A673 (cell line): ENCODE measurements around the gene KLHL26. TPM values are rescaled to one million over a fixed set of nuclear protein-coding genes. Genes with fewer than 3 reads are reported as not detected.

ENCODE experiments used
- BruUV-seq: library from RNA; stranded (reverse); fragments of 400-500 nt; replicated peaks from 2 replicates; lab custom pipeline; 2021; lab: Mats Ljungman, UMichigan
- CTCF ChIA-PET: fragments of 300-600 bp; sonication (Branson Sonifier 250); formaldehyde crosslinking; loops from one replicate; lab custom pipeline; 2022; ENCODE audit warnings: antibody characterized with exemption; lab: Charles Lee
- POLR2A ChIA-PET: fragments of 300-600 bp; sonication (Branson Sonifier 250); formaldehyde crosslinking; loops from one replicate; lab custom pipeline; 2022; ENCODE audit warnings: antibody characterized with exemption; ENCODE audit not compliant: low non-redundant PET; lab: Charles Lee
- DNase-seq: peaks from one replicate; pipeline ENCODE4 v3.0.0-alpha.2; 2015; ENCODE audit warnings: low spot score
- H3K27ac ChIP-seq: fragments of 200-600 bp; sonication (generic); 2 replicates; pipeline ENCODE4 v1.5.1; 2016; ENCODE audit warnings: mixed run types, low read depth, mild to moderate bottlenecking, mixed read lengths, antibody characterized with exemption, low read length; ENCODE audit not compliant: poor library complexity, severe bottlenecking
- H3K27me3 ChIP-seq: fragments of 200-600 bp; sonication (generic); replicated peaks from 2 replicates; pipeline ENCODE4 v1.6.1; 2017; ENCODE audit warnings: mixed run types, low read depth, mild to moderate bottlenecking, mixed read lengths, antibody characterized with exemption, low read length; ENCODE audit not compliant: insufficient read depth, poor library complexity
- H3K36me3 ChIP-seq: fragments of 200-600 bp; sonication (generic); 2 replicates; pipeline ENCODE4 v1.6.1; 2016; ENCODE audit warnings: mixed run types, mild to moderate bottlenecking, mixed read lengths, antibody characterized with exemption, low read length; ENCODE audit not compliant: insufficient read depth, poor library complexity, severe bottlenecking
- H3K4me1 ChIP-seq: fragments of 200-600 bp; sonication (generic); 2 replicates; pipeline ENCODE4 v1.6.1; 2017; ENCODE audit warnings: mixed run types, mild to moderate bottlenecking, mixed read lengths, antibody characterized with exemption, low read length; ENCODE audit not compliant: insufficient read depth, poor library complexity, severe bottlenecking
- H3K4me3 ChIP-seq: fragments of 200-600 bp; sonication (generic); 2 replicates; pipeline ENCODE4 v1.5.1; 2016; ENCODE audit warnings: low read depth, mixed run types, mild to moderate bottlenecking, mixed read lengths, low read length; ENCODE audit not compliant: poor library complexity, severe bottlenecking
- H3K9me3 ChIP-seq: fragments of 200-600 bp; sonication (generic); 2 replicates; pipeline ENCODE4 v1.6.1; 2016; ENCODE audit warnings: mixed run types, low read depth, mild to moderate bottlenecking, mixed read lengths, antibody characterized with exemption, low read length; ENCODE audit not compliant: poor library complexity, severe bottlenecking
- CTCF ChIP-seq: fragments of 300-800, 200-600 bp; sonication (generic); conservative IDR thresholded peaks from 2 replicates; pipeline ENCODE4 v1.5.1; 2017; ENCODE audit warnings: low read depth, mild to moderate bottlenecking, antibody characterized with exemption, low read length, moderate library complexity, mixed read lengths
- EZH2 ChIP-seq: fragments of 200-600 bp; sonication (generic); IDR thresholded peaks from 2 replicates; pipeline ENCODE4 v1.6.1; 2017; ENCODE audit warnings: borderline replicate concordance, low read depth, mild to moderate bottlenecking, mixed read lengths, antibody characterized with exemption, low read length; ENCODE audit not compliant: poor library complexity, severe bottlenecking
- intact Hi-C: fragments of 100-400 bp; cut with micrococcal nuclease; formaldehyde crosslinking; loops from one replicate; pipeline ENCODE4 v1.10.0; 2022; ENCODE audit not compliant: unreplicated experiment
- total RNA-seq: library from RNA; stranded (reverse); gene quantifications from 2 replicates; pipeline ENCODE4 v1.2.3, GENCODE V29; 2021

The KLHL26 gene
- total RNA-seq, 1 experiment from 2014 or later = 16.3 TPM

GRCh38 chr19:18611327-18612050 is 25.3 kb upstream of the KLHL26 start:
- POLR2A ChIA-PET = no interaction called here

GRCh38 chr19:18612051-18612771 is 24.6 kb upstream of the KLHL26 start:
- CTCF ChIA-PET = no interaction called here

More at GRCh38 chr19:18611327-18612050, 25.3 kb upstream of the KLHL26 start:
- H3K9me3 ChIP-seq = no peaks in the 10 kb centered on the region
- H3K36me3 ChIP-seq = no peaks in the 10 kb centered on the region
- H3K27ac ChIP-seq = peak overlapping the region; percentile 22
- peaks cover 48% of the 10 kb centered on the region for H3K4me1 ChIP-seq
- intact Hi-C loops = no loop called here
- TF ChIP-seq EZH2 (no peak), CTCF (no peak)
- BruUV-seq = no TSS peak
- DNase-seq = no peak
- H3K27me3 ChIP-seq = no peaks in the 10 kb centered on the region
- CTCF ChIA-PET = no interaction called here
- peak overlapping the region; percentile 56 for H3K4me3 ChIP-seq

More at GRCh38 chr19:18612051-18612771, 24.6 kb upstream of the KLHL26 start:
- Histone ChIP-seq H3K4me3 (peak overlapping the region; percentile 56), H3K4me1 (peaks cover 48% of the 10 kb centered on the region), H3K27ac (no peak overlapping the region), H3K36me3 (no peaks in the 10 kb centered on the region), H3K27me3 (no peaks in the 10 kb centered on the region), H3K9me3 (no peaks in the 10 kb centered on the region)
- no peak for TF ChIP-seq EZH2
- no peak for TF ChIP-seq CTCF
- intact Hi-C loops = no loop called here
- POLR2A ChIA-PET = no interaction called here
- DNase-seq = no peak
- BruUV-seq = no TSS peak
